Ovary (tissue), 9 donors: ENCODE results near the gene MOG. TPM values are rescaled to one million over a fixed set of nuclear protein-coding genes. Genes with fewer than 3 reads are reported as not detected.
"Not testable (repeated sequence)": the region's sequence is repeated elsewhere in the genome, so short reads cannot be mapped to it uniquely, and the experiment has no call there.

Experiments
- DNase-seq, 5 donors: peaks; one replicate each; pipeline ENCODE4 v3.0.0-alpha.2; 2019 to 2020
- H3K27ac ChIP-seq, 2 donors: fragments of 200-600 bp; one replicate each; pipeline versions ENCODE4 v1.5.1 to v1.8.0; 2019 to 2022
- H3K27me3 ChIP-seq: fragments of 200-600 bp; one replicate; pipeline ENCODE4 v1.8.0; 2022
- H3K36me3 ChIP-seq: fragments of 200-600 bp; sonication (generic); one replicate; pipeline ENCODE4 v1.5.1; 2019
- H3K4me1 ChIP-seq: one replicate; pipeline ENCODE4 v1.8.1; 2013; ENCODE audit warnings: mild to moderate bottlenecking, moderate library complexity; ENCODE audit not compliant: insufficient read depth
- H3K4me3 ChIP-seq: fragments of 200-600 bp; sonication (generic); one replicate; pipeline ENCODE4 v1.5.1; 2017
- H3K9me3 ChIP-seq, 2 donors: fragments of 200-600 bp in 1 of 2; sonication (generic) in 1 of 2; one replicate each; pipeline versions ENCODE4 v1.5.1 to v1.8.1; 2013 to 2019; ENCODE audit warnings: mild to moderate bottlenecking in 1 of 2, moderate library complexity in 1 of 2
- CTCF ChIP-seq, 3 donors: fragments of 450-650 bp in 2 of 3; fragments of 200-600 bp in 1 of 3; IDR thresholded peaks; one replicate each; pipeline versions ENCODE4 v1.5.1 to v1.8.0; 2016 to 2022; ENCODE audit warnings: antibody characterized with exemption in 3 of 3, mild to moderate bottlenecking in 1 of 3
- EP300 ChIP-seq: sonication (generic); formaldehyde crosslinking; IDR thresholded peaks from one replicate; pipeline ENCODE4 v1.6.1; 2017; ENCODE audit warnings: antibody characterized with exemption
- POLR2A ChIP-seq: fragments of 450-650 bp; IDR thresholded peaks from one replicate; pipeline ENCODE4 v1.6.1; 2017; ENCODE audit warnings: antibody characterized with exemption, mild to moderate bottlenecking, moderate library complexity
- WGBS, 3 donors: extraction: QIAGEN DNeasy Blood & Tissue Kit in 1 of 3; methylation state at CpG; one replicate each; pipeline versions ENCODE4 v1.1.5 to v1.1.7; 2013 to 2017; 5-methylcytosine and 5-hydroxymethylcytosine counted together
- intact Hi-C, 4 donors: fragments of 100-400 bp; cut with DNase I; formaldehyde crosslinking; loops; one replicate each; pipeline versions ENCODE4 v1.11.0 to v1.15.1; 2022 to 2023
- polyA plus RNA-seq, 2 donors: library from polyadenylated mRNA; stranded (reverse); fragments of 200-250 nt in 1 of 2; fragments of 350-450 nt in 1 of 2; fragmentation: Illumina TruSeq in 1 of 2; extraction: RNeasy Lipid Tissue Mini Kit (QIAGEN cat#74804) in 1 of 2; gene quantifications; one replicate each; pipeline ENCODE4 v1.2.3, GENCODE V29; 2013 to 2014
- total RNA-seq, 7 donors: library from RNA; depleted of rRNA in 2 of 7; stranded (reverse); fragments of >200 nt in 2 of 7; fragmentation: NEBNext Ultra II Directional in 3 of 7; extraction: Animal tissue kit (Norgen Biotek cat#: 25700) in 3 of 7; gene quantifications; one replicate each; pipeline versions ENCODE4 v1.1.0 to v1.2.4, GENCODE V29; 2016 to 2023
- donor health status: DM: no; HTN: no; CAD: no; lungs with moderate emphysema.
- donor health status: DM: no; HTN: no; CAD: no.
- donor health status: Bipolar disorder and iron deficiency.
- donor health status: DM: yes; HTN: yes; CAD: no.
- donor health status: DM: no; HTN: no; CAD: no.
- donor health status: DM: yes; HTN: yes; CAD: no.

MOG gene
- total and polyA plus RNA-seq, 9 donors: 0.05 to 0.13 TPM; not detected in 7

DNA sequence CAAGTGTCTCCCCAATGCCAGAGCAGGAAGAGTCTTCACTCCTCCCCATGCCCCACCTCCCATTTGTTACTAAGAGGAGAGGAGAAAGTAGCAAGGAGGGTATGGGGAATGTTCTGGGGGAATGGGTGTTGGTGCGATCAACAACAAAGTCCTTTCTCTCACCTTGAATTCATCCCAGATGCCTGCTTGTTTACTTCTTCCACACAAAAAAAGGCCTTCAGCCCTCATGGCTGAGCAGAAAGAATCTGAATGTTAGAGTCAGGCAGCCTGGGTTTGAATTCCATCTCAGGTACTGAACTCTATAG lies 9.9 kb downstream of the MOG start:
- Histone ChIP-seq H3K9me3 (no peaks in the 10 kb centered on the region), H3K27me3 (no peaks in the 10 kb centered on the region), H3K27ac (no peak overlapping the region), H3K4me1 (no peaks in the 10 kb centered on the region), H3K36me3 (no peaks in the 10 kb centered on the region), H3K4me3 (no peak overlapping the region)
- no peak for TF ChIP-seq EP300
- TF ChIP-seq POLR2A: no peak
- TF ChIP-seq CTCF (IDR thresholded peaks at IDR 0.05): no peak
- DNase-seq: no peak
- intact Hi-C loops: no loop called here
- WGBS, 3 donors: 78 to 92% (median 91%) methylated on average over 1 of the region's 1 CpG

GRCh38 chr6:29667158-29667557 lies 10.3 kb downstream of the MOG start:
- 16 to 23% (median 21%) methylated on average over 5 of the region's 5 CpGs for WGBS, 3 donors

DNA sequence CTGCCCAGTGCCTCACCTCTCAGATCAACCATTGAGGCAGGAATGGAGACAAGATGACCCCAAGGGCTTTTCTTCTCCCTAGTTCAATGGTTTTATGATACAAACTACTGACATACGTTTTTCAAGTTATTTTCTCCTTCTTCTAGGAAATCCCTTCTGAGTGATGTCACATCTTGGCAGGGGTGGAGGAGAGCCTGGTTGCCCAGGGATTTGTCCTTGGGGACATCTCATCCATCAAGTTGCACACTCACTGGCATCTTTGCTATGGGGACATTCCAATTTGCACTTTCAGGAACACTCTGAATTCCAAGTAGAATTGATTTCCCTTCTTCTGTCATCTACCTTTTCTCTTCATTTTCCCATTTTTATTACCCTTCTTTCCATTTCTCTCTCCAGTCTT lies 14.1 kb downstream of the MOG start:
- 23 to 44% (median 24%) methylated on average over 1 of the region's 1 CpG for WGBS, 3 donors
- H3K27me3 ChIP-seq: no peaks in the 10 kb centered on the region
- no peak for TF ChIP-seq POLR2A
- no peak for TF ChIP-seq EP300
- TF ChIP-seq CTCF (IDR thresholded peaks at IDR 0.05): no peak
- no peaks in the 10 kb centered on the region for H3K36me3 ChIP-seq
- no peaks in the 10 kb centered on the region for H3K4me1 ChIP-seq
- no peaks in the 10 kb centered on the region for H3K9me3 ChIP-seq
- DNase-seq: no peak
- intact Hi-C loops: no loop called here
- H3K4me3 ChIP-seq: no peak overlapping the region
- H3K27ac ChIP-seq: no peak overlapping the region

More at GRCh38 chr6:29667158-29667557, 10.3 kb downstream of the MOG start:
- no peak overlapping the region for H3K4me3 ChIP-seq
- H3K27me3 ChIP-seq: no peaks in the 10 kb centered on the region
- no peaks in the 10 kb centered on the region for H3K4me1 ChIP-seq
- H3K36me3 ChIP-seq: no peaks in the 10 kb centered on the region
- no peak overlapping the region for H3K27ac ChIP-seq
- no peak for TF ChIP-seq POLR2A
- no peak for TF ChIP-seq EP300
- TF ChIP-seq CTCF (IDR thresholded peaks at IDR 0.05): no peak
- intact Hi-C loops: no loop called here
- H3K9me3 ChIP-seq: no peaks in the 10 kb centered on the region
- no peak for DNase-seq

DNA sequence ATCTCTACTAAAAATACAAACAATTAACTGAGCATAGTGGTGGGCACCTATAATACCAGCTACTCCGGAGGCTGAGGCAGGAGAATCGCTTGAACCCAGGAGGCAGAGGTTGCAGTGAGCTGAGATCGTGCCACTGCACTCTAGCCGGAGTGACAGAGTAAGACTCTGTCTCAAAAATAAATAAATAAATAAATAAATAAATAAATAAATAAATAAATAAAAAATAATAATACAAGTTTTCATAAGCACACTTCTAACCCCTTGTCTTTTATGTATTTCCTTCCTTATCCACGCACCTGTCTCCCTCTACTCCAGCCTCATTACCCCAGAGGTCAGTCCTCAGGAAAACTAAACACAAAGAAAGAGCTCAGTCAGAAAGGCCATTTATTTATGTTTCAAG lies 15.2 kb downstream of the MOG start:
- H3K27me3 ChIP-seq, intact Hi-C loops, H3K4me3 ChIP-seq, DNase-seq, H3K4me1 ChIP-seq, H3K36me3 ChIP-seq, H3K27ac ChIP-seq, H3K9me3 ChIP-seq: not testable (repeated sequence)
- WGBS, 3 donors: 83 to 96% (median 94%) methylated on average over 5 of the region's 5 CpGs

- Histone ChIP-seq H3K27ac (no peak overlapping the region), H3K36me3 (no peaks in the 10 kb centered on the region), H3K4me1 (no peaks in the 10 kb centered on the region), H3K9me3 (no peaks in the 10 kb centered on the region), H3K27me3 (no peaks in the 10 kb centered on the region), H3K4me3 (no peak overlapping the region)
- 93 to 96% (median 94%) methylated on average over 12 of the region's 12 CpGs for WGBS, 3 donors
- no peak for DNase-seq
- intact Hi-C loops: no loop called here
- TF ChIP-seq POLR2A (no peak), EP300 (no peak)
Measured at GRCh38 chr6:29673161-29673560, 16.3 kb downstream of the MOG start.

GRCh38 chr6:29674008-29674407 lies 17.1 kb downstream of the MOG start:
- WGBS, 3 donors: 88 to 95% (median 91%) methylated on average over 5 of the region's 5 CpGs
- Histone ChIP-seq H3K9me3 (no peaks in the 10 kb centered on the region), H3K36me3 (no peaks in the 10 kb centered on the region), H3K4me1 (no peaks in the 10 kb centered on the region), H3K27me3 (no peaks in the 10 kb centered on the region), H3K27ac (no peak overlapping the region), H3K4me3 (no peak overlapping the region)
- no peak for DNase-seq
- TF ChIP-seq POLR2A (no peak), CTCF (IDR thresholded peaks at IDR 0.05) (no peak), EP300 (no peak)
- intact Hi-C loops: no loop called here
